B cell (primary cell): Measurements from ENCODE around the gene RABGAP1L.

Source experiments
- CTCF ChIP-seq: fragments of 200-600 bp; IDR thresholded peaks from one replicate; pipeline ENCODE4 v1.8.0; 2022; ENCODE audit warnings: antibody characterized with exemption, mild to moderate bottlenecking
- EZH2 ChIP-seq: IDR thresholded peaks from 2 replicates; pipeline ENCODE4 v1.6.1; 2012; ENCODE audit warnings: borderline replicate concordance, low read depth, mild to moderate bottlenecking, moderate library complexity, low read length; ENCODE audit not compliant: insufficient read depth, poor library complexity, severe bottlenecking

DNA sequence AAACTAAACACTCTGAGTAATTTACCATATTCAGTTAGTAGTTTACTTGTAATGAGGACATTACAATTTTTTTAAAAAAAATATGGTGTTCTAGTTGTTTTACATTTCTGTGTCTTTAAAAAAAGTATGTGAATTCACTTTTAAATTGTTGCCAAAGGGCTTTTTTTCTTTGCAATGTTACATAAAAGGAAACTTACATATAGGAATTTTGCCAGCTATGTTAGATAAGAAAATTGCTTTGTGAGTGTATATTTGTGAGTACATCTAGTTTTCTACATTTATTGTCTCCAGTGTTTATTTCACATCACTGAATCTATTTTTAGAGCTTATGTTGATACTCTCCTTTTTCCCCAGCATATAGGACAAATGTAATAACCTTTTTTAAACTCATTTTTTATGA lies 495.2 kb downstream of the RABGAP1L start:
- TF ChIP-seq EZH2 (no peak), CTCF (no peak)
